K562 (cell line): Measurements from ENCODE around the gene CPLX3. TPM values are rescaled to one million over a fixed set of nuclear protein-coding genes. Genes with fewer than 3 reads are reported as not detected.

Experiments used
- CBX8 ChIP-seq: fragments of 200-600 bp; sonication (generic); IDR thresholded peaks from 2 replicates; pipeline ENCODE4 v1.6.1; 2012; ENCODE audit warnings: borderline replicate concordance, mixed run types, low read depth, mild to moderate bottlenecking, moderate library complexity, mixed read lengths, low read length, control low read depth, inconsistent platforms; ENCODE audit not compliant: poor library complexity, severe bottlenecking; ENCODE audit errors: extremely low read depth
- CREB1 ChIP-seq, 2 experiments: sonication (generic) in 1 of 2; formaldehyde crosslinking in 1 of 2; IDR thresholded peaks; 2 replicates each; pipeline versions ENCODE4 v1.6.1 to v1.8.0; 2012 to 2022; ENCODE audit warnings: inconsistent platforms in 1 of 2, mild to moderate bottlenecking in 1 of 2, missing genetic modification reagents in 1 of 2, moderate library complexity in 1 of 2
- FOXJ2 ChIP-seq: fragments of 200-800 bp; sonication (Bioruptor generic); IDR thresholded peaks from 2 replicates; pipeline ENCODE4 v1.6.1; 2016; ENCODE audit warnings: missing genetic modification characterization, missing compliant biosample characterization
- GATAD2B ChIP-seq: fragments of 450-650 bp; IDR thresholded peaks from 2 replicates; pipeline ENCODE4 v1.6.1; 2017; ENCODE audit warnings: mild to moderate bottlenecking, borderline replicate concordance
- GTF2F1 ChIP-seq: IDR thresholded peaks from 2 replicates; pipeline ENCODE4 v1.6.1; 2011; ENCODE audit warnings: low read depth, low read length, improper control_type of control experiment
- HSF4 ChIP-seq: fragments of 250-450 bp; sonication (Bioruptor Pico); IDR thresholded peaks from 2 replicates; pipeline ENCODE4 v2.1.2; 2022; ENCODE audit warnings: mild to moderate bottlenecking, moderate library complexity, borderline replicate concordance
- KLF6 ChIP-seq: fragments of 250-450 bp; sonication (Bioruptor Pico); IDR thresholded peaks from 2 replicates; pipeline ENCODE4 v1.4.0; 2020; ENCODE audit warnings: mild to moderate bottlenecking, moderate library complexity, borderline replicate concordance
- L3MBTL2 ChIP-seq: fragments of 450-650 bp; IDR thresholded peaks from 2 replicates; pipeline ENCODE4 v1.6.1; 2016; ENCODE audit warnings: mild to moderate bottlenecking, moderate library complexity
- POLR2AphosphoS5 ChIP-seq: IDR thresholded peaks from 2 replicates; pipeline ENCODE4 v1.6.1; 2011; ENCODE audit warnings: mild to moderate bottlenecking, low read depth, low read length, moderate library complexity; ENCODE audit not compliant: control insufficient read depth, insufficient read depth
- PREB ChIP-seq: sonication (generic); formaldehyde crosslinking; IDR thresholded peaks from 2 replicates; pipeline ENCODE4 v1.8.1; 2023; ENCODE audit warnings: mild to moderate bottlenecking, missing genetic modification reagents
- PTTG1 ChIP-seq: fragments of 450-650 bp; IDR thresholded peaks from 2 replicates; pipeline ENCODE4 v1.6.1; 2016; ENCODE audit warnings: low read depth, mild to moderate bottlenecking, missing genetic modification characterization, missing compliant biosample characterization
- SP1 ChIP-seq: sonication (generic); formaldehyde crosslinking; IDR thresholded peaks from 2 replicates; pipeline ENCODE4 v1.8.1; 2022; ENCODE audit warnings: mild to moderate bottlenecking, missing genetic modification reagents
- SRSF3 ChIP-seq: fragments of 200-400 bp; formaldehyde crosslinking; IDR thresholded peaks from 2 replicates; pipeline ENCODE4 v1.6.1; 2016; ENCODE audit warnings: mild to moderate bottlenecking, low read length, moderate library complexity; ENCODE audit not compliant: insufficient read depth
- THAP7 ChIP-seq: fragments of 250-450 bp; sonication (Bioruptor Pico); IDR thresholded peaks from 2 replicates; pipeline ENCODE4 v1.5.0; 2021
- ZBTB1 ChIP-seq: sonication (generic); formaldehyde crosslinking; IDR thresholded peaks from 2 replicates; pipeline ENCODE4 v1.8.1; 2023; ENCODE audit warnings: missing genetic modification reagents, low read depth, mild to moderate bottlenecking, borderline replicate concordance
- ZBTB8A ChIP-seq: fragments of 450-650 bp; IDR thresholded peaks from 2 replicates; pipeline ENCODE4 v1.6.1; 2018; ENCODE audit warnings: mild to moderate bottlenecking, moderate library complexity; ENCODE audit not compliant: partially characterized antibody
- ZFP1 ChIP-seq: fragments of 450-650 bp; formaldehyde crosslinking; IDR thresholded peaks from 2 replicates; pipeline ENCODE4 v1.4.0; 2020; ENCODE audit warnings: mild to moderate bottlenecking, mixed read lengths
- ZFX ChIP-seq: sonication (generic); formaldehyde crosslinking; IDR thresholded peaks from 2 replicates; pipeline ENCODE4 v1.8.0; 2022; ENCODE audit warnings: mild to moderate bottlenecking, missing genetic modification reagents, moderate library complexity
- ZHX1 ChIP-seq: fragments of 150-350 bp; conservative IDR thresholded peaks from 2 replicates; pipeline ENCODE4 v1.6.1; 2014; ENCODE audit warnings: low read length
- ZNF124 ChIP-seq: sonication (generic); formaldehyde crosslinking; IDR thresholded peaks from 2 replicates; pipeline ENCODE4 v1.8.1; 2022; ENCODE audit warnings: missing genetic modification reagents
- ZNF197 ChIP-seq: fragments of 200-800 bp; sonication (Bioruptor generic); IDR thresholded peaks from 2 replicates; pipeline ENCODE4 v1.6.1; 2016; ENCODE audit warnings: low read depth, missing genetic modification characterization, missing compliant biosample characterization
- ZNF644 ChIP-seq: fragments of 200-800 bp; sonication (Bioruptor generic); IDR thresholded peaks from 2 replicates; pipeline ENCODE4 v1.6.1; 2016; ENCODE audit warnings: low read depth, missing genetic modification characterization, missing compliant biosample characterization
- polyA plus RNA-seq, 8 experiments: library from polyadenylated mRNA; depleted of rRNA in 4 of 8; stranded (reverse) in 5 of 8; unstranded in 3 of 8; fragments of >200 nt; fragmentation: Nextera tagmentation in 2 of 8; fragmentation: Illumina TruSeq in 1 of 8; extraction: Ambion mirVana in 2 of 8; extraction: Trizol in 1 of 8; gene quantifications; 2 replicates each; pipeline versions ENCODE4 v1.2.1 to v1.2.3, GENCODE V29; 2011 to 2014; ENCODE audit warnings: inconsistent platforms in 1 of 8, missing spikeins in 1 of 8
- total RNA-seq, 7 experiments: library from RNA; depleted of rRNA in 6 of 7; stranded (reverse); fragments of >200 nt in 6 of 7; fragmentation: Illumina TruSeq in 2 of 7; extraction: Trizol in 2 of 7; gene quantifications; 2 replicates each; pipeline versions ENCODE4 v1.2.1 to v1.2.3, GENCODE V29; 2011 to 2021; ENCODE audit warnings: low replicate concordance in 1 of 7

CPLX3 gene
- total and polyA plus RNA-seq, 9 of the 15 experiments (the other 6 are each of a cell fraction or from before 2014, with no cell fraction given), result not detected

GRCh38 chr15:74873036-74873755 lies 46.8 kb downstream of the CPLX3 start, which contains the start of gene SCAMP2 (continued):
- TF ChIP-seq CREB1 (IDR thresholded peaks at IDR 0.05), result peak; percentile 66
- TF ChIP-seq CREB1 (CRISPR knock-in tag; IDR thresholded peaks at IDR 0.05), result peak; percentile 84
- TF ChIP-seq ZNF197 (CRISPR knock-in tag), result no peak
- peak; percentile 78 for TF ChIP-seq SP1 (CRISPR knock-in tag)
- 0 out of 2 replicates have a peak, but pooled peaks have one; percentile 57 for TF ChIP-seq PREB
- peak; percentile 85 for TF ChIP-seq L3MBTL2
- TF ChIP-seq ZHX1, result no peak
- TF ChIP-seq ZBTB8A, result no peak
- no peak for TF ChIP-seq PTTG1
- TF ChIP-seq THAP7 (CRISPR knock-in tag), result no peak
- TF ChIP-seq SRSF3, result no peak
- no peak for TF ChIP-seq CBX8
- peak; percentile 71; the same call in 1 of the 2 replicates for TF ChIP-seq POLR2AphosphoS5
- TF ChIP-seq ZNF124 (CRISPR knock-in tag), result no peak
- TF ChIP-seq ZFX (CRISPR knock-in tag), result peak; percentile 98
- TF ChIP-seq GATAD2B, result no peak
- TF ChIP-seq ZNF644 (tag), result no peak
- no peak for TF ChIP-seq GTF2F1
- TF ChIP-seq HSF4, result no peak
- TF ChIP-seq KLF6 (CRISPR knock-in tag), result peak; percentile 60; the same call in 1 of the 2 replicates
- peak; percentile 64; the same call in 1 of the 2 replicates for TF ChIP-seq ZBTB1 (CRISPR knock-in tag)
- TF ChIP-seq ZFP1 (CRISPR knock-in tag), result no peak
- TF ChIP-seq FOXJ2 (tag), result no peak
